ENCODE measurements around the gene SPOCK1. TPM values are rescaled to one million over a fixed set of nuclear protein-coding genes. Genes with fewer than 3 reads are reported as not detected.

Gene SPOCK1
- polyA plus RNA-seq, 1 experiment: 304 TPM

DNA sequence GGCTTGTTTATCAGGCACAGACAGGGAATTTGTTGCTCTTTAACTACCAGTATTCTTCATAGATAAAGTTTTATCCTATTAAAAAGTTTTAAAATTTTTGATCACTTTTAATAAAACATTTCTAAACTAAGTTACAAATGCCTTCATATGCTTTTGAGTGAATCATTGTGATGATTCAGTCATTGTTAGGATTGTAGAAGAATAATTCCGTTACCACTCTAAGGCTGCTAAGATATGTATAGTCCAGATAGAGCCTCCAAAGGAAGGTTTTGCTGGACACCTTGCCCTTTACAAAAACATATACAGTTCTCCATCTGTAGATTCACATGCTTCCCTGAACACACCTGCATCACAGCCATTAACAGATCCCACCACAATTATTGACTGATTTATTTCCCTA lies 233.7 kb downstream of the SPOCK1 start:
- peaks cover 2% of the 10 kb centered on the region; the same call in 1 of the 2 replicates for H3K27me3 ChIP-seq (ENCODE audit: control insufficient read depth, insufficient read depth, low read length)
- CTCF ChIA-PET: interaction anchor here (0.7 to 1.0 kb wide), 2 partner anchors 227 to 233 kb away, joined by 3 read pairs; no protein-coding TSS in a partner anchor
- POLR2A ChIA-PET: no interaction called here
- no peaks in the 10 kb centered on the region for H3K36me3 ChIP-seq (ENCODE audit: control insufficient read depth, insufficient read depth, low read length)
- H3K4me3 ChIP-seq (ENCODE audit: low read depth, low read length): no peak overlapping the region
- DNase-seq (ENCODE audit: low read depth): no peak
- TF ChIP-seq, protein P1, sequence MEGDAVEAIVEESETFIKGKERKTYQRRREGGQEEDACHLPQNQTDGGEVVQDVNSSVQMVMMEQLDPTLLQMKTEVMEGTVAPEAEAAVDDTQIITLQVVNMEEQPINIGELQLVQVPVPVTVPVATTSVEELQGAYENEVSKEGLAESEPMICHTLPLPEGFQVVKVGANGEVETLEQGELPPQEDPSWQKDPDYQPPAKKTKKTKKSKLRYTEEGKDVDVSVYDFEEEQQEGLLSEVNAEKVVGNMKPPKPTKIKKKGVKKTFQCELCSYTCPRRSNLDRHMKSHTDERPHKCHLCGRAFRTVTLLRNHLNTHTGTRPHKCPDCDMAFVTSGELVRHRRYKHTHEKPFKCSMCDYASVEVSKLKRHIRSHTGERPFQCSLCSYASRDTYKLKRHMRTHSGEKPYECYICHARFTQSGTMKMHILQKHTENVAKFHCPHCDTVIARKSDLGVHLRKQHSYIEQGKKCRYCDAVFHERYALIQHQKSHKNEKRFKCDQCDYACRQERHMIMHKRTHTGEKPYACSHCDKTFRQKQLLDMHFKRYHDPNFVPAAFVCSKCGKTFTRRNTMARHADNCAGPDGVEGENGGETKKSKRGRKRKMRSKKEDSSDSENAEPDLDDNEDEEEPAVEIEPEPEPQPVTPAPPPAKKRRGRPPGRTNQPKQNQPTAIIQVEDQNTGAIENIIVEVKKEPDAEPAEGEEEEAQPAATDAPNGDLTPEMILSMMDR (IDR thresholded peaks at IDR 0.05; ENCODE audit: insufficient read depth, low read depth, low read length): no peak

DNA sequence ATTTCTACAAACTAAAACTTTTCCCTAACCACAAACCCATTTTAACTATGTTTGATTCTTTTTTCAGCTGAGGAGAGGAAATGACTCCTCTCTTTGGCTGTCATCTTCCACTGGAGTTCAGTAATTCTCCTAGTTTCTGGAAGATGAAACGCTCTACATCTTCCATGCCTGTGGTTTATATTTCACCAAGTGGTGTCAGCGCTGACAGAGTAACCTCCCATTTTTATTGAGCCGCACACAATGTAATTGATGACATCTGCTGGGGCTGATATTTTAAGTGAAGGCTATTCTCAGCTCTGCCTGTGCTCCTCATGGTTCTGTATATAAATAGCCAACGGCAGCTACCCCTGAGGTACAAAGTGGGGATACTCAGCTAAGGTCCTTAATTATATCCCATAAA lies 234.6 kb downstream of the SPOCK1 start:
- CTCF ChIA-PET: interaction anchor here (0.8 to 1.5 kb wide), 6 partner anchors 10 to 234 kb away, joined by 3 to 4 read pairs (median 3); no protein-coding TSS in a partner anchor
- Histone ChIP-seq H3K36me3 (ENCODE audit: control insufficient read depth, insufficient read depth, low read length) (no peaks in the 10 kb centered on the region), H3K27me3 (ENCODE audit: control insufficient read depth, insufficient read depth, low read length) (peaks cover 2% of the 10 kb centered on the region; the same call in 1 of the 2 replicates), H3K4me3 (ENCODE audit: low read depth, low read length) (no peak overlapping the region)
- DNase-seq (ENCODE audit: low read depth): peak; percentile 88
- POLR2A ChIA-PET: interaction anchor here (0.9 kb wide), 1 partner anchor 12 kb away, joined by 3 read pairs; no protein-coding TSS in a partner anchor
- TF ChIP-seq, protein P1 (IDR thresholded peaks at IDR 0.05; ENCODE audit: insufficient read depth, low read depth, low read length): no peak

GRCh38 chr5:137264041-137264440 lies 235.1 kb downstream of the SPOCK1 start:
- H3K27me3 ChIP-seq (ENCODE audit: control insufficient read depth, insufficient read depth, low read length): peaks cover 2% of the 10 kb centered on the region; the same call in 1 of the 2 replicates
- TF ChIP-seq, protein P1 (IDR thresholded peaks at IDR 0.05; ENCODE audit: insufficient read depth, low read depth, low read length): no peak
- ChIA-PET POLR2A (interaction anchor here (0.9 kb wide), 1 partner anchor 11 kb away, joined by 3 read pairs; no protein-coding TSS in a partner anchor), CTCF (interaction anchor here (0.8 to 1.5 kb wide), 5 partner anchors 12 to 189 kb away, joined by 3 to 4 read pairs (median 3); no protein-coding TSS in a partner anchor)
- no peak overlapping the region for H3K4me3 ChIP-seq (ENCODE audit: low read depth, low read length)
- no peak for DNase-seq (ENCODE audit: low read depth)
- no peaks in the 10 kb centered on the region for H3K36me3 ChIP-seq (ENCODE audit: control insufficient read depth, insufficient read depth, low read length)

GRCh38 chr5:137263371-137264005 lies 235.6 kb downstream of the SPOCK1 start:
- no peak for DNase-seq (ENCODE audit: low read depth)
- ChIA-PET POLR2A (interaction anchor here (0.9 kb wide), 1 partner anchor 11 kb away, joined by 3 read pairs; no protein-coding TSS in a partner anchor), CTCF (interaction anchor here (0.5 to 1.5 kb wide), 3 partner anchors 11 to 189 kb away, joined by 3 read pairs; no protein-coding TSS in a partner anchor)
- TF ChIP-seq, protein P1 (IDR thresholded peaks at IDR 0.05; ENCODE audit: insufficient read depth, low read depth, low read length): no peak
- Histone ChIP-seq H3K27me3 (ENCODE audit: control insufficient read depth, insufficient read depth, low read length) (peaks cover 2% of the 10 kb centered on the region; the same call in 1 of the 2 replicates), H3K36me3 (ENCODE audit: control insufficient read depth, insufficient read depth, low read length) (no peaks in the 10 kb centered on the region), H3K4me3 (ENCODE audit: low read depth, low read length) (no peak overlapping the region)

GRCh38 chr5:137262818-137263217 lies 236.3 kb downstream of the SPOCK1 start:
- TF ChIP-seq, protein P1 (IDR thresholded peaks at IDR 0.05; ENCODE audit: insufficient read depth, low read depth, low read length): no peak
- no peak for DNase-seq (ENCODE audit: low read depth)
- Histone ChIP-seq H3K27me3 (ENCODE audit: control insufficient read depth, insufficient read depth, low read length) (peaks cover 2% of the 10 kb centered on the region; the same call in 1 of the 2 replicates), H3K4me3 (ENCODE audit: low read depth, low read length) (no peak overlapping the region), H3K36me3 (ENCODE audit: control insufficient read depth, insufficient read depth, low read length) (no peaks in the 10 kb centered on the region)
- CTCF ChIA-PET: interaction anchor here (0.5 kb wide), 1 partner anchor 23 kb away, joined by 3 read pairs; no protein-coding TSS in a partner anchor
- POLR2A ChIA-PET: no interaction called here
